Measurements from ENCODE around the gene LGR4. TPM values are rescaled to one million over a fixed set of nuclear protein-coding genes. Genes with fewer than 3 reads are reported as not detected.
A peak's percentile ranks its signal among the peaks of the same experiment; 100 is the strongest.

The LGR4 gene
- total and polyA plus RNA-seq, 2 donors from 2014 or later = 22.7 to 109 TPM

- peak overlapping the region in 1 of 2 donors; percentile 44 for H3K27ac ChIP-seq (ENCODE audit: low read depth in 2 of 2, low read length in 2 of 2)
- no peak for FAIRE-seq
- peaks cover 0 to 15% (median 10%) of the 10 kb centered on the region in 3 donors for H3K4me1 ChIP-seq (ENCODE audit: control insufficient read depth in 2 of 3, insufficient read depth in 2 of 3, low read depth in 1 of 3, low read length in 3 of 3)
- H3K9me3 ChIP-seq (ENCODE audit: control insufficient read depth in 2 of 3, insufficient read depth in 1 of 3, low read length in 3 of 3) = no peaks in the 10 kb centered on the region
- no peaks in the 10 kb centered on the region for H3K27me3 ChIP-seq (ENCODE audit: control insufficient read depth, insufficient read depth, low read length)
- TF ChIP-seq CTCF (IDR thresholded peaks at IDR 0.05; ENCODE audit: borderline replicate concordance, extremely low read depth, insufficient read depth) = no peak
- no peak overlapping the region for H3K4me3 ChIP-seq (ENCODE audit: low read length in 3 of 3)
- H3K9ac ChIP-seq (ENCODE audit: low read length in 3 of 3) = no peak overlapping the region
- no peak for DNase-seq
- intact Hi-C loops (cut with DNase I) = no loop called here
- peaks cover 0 to 6% (median 0%) of the 10 kb centered on the region in 3 donors for H3K36me3 ChIP-seq (ENCODE audit: control insufficient read depth in 2 of 3, insufficient read depth in 3 of 3, low read length in 3 of 3)
Observed at GRCh38 chr11:27427183-27427980, 45.2 kb downstream of the LGR4 start.

- TF ChIP-seq CTCF (IDR thresholded peaks at IDR 0.05; ENCODE audit: borderline replicate concordance, extremely low read depth, insufficient read depth) = no peak
- H3K4me3 ChIP-seq (ENCODE audit: low read length in 3 of 3) = no peak overlapping the region
- no peak overlapping the region for H3K9ac ChIP-seq (ENCODE audit: low read length in 3 of 3)
- no peak overlapping the region for H3K27ac ChIP-seq (ENCODE audit: low read depth in 2 of 2, low read length in 2 of 2)
- intact Hi-C loops (cut with DNase I) = no loop called here
- H3K27me3 ChIP-seq (ENCODE audit: control insufficient read depth, insufficient read depth, low read length) = no peaks in the 10 kb centered on the region
- peaks cover 0 to 6% (median 0%) of the 10 kb centered on the region in 3 donors for H3K36me3 ChIP-seq (ENCODE audit: control insufficient read depth in 2 of 3, insufficient read depth in 3 of 3, low read length in 3 of 3)
- FAIRE-seq (no peak), DNase-seq (no peak)
- no peaks in the 10 kb centered on the region for H3K9me3 ChIP-seq (ENCODE audit: control insufficient read depth in 2 of 3, insufficient read depth in 1 of 3, low read length in 3 of 3)
- peaks cover 0 to 20% (median 7%) of the 10 kb centered on the region in 3 donors for H3K4me1 ChIP-seq (ENCODE audit: control insufficient read depth in 2 of 3, insufficient read depth in 2 of 3, low read depth in 1 of 3, low read length in 3 of 3)
Observed at GRCh38 chr11:27425814-27426213, 46.8 kb downstream of the LGR4 start.

- intact Hi-C loops (cut with DNase I) = no loop called here
- Histone ChIP-seq H3K27ac (ENCODE audit: low read depth in 2 of 2, low read length in 2 of 2) (no peak overlapping the region), H3K4me1 (ENCODE audit: control insufficient read depth in 2 of 3, insufficient read depth in 2 of 3, low read depth in 1 of 3, low read length in 3 of 3) (peaks cover 0 to 16% (median 6%) of the 10 kb centered on the region in 3 donors), H3K27me3 (ENCODE audit: control insufficient read depth, insufficient read depth, low read length) (no peaks in the 10 kb centered on the region), H3K9me3 (ENCODE audit: control insufficient read depth in 2 of 3, insufficient read depth in 1 of 3, low read length in 3 of 3) (peaks cover 0 to 3% (median 0%) of the 10 kb centered on the region in 3 donors), H3K36me3 (ENCODE audit: control insufficient read depth in 2 of 3, insufficient read depth in 3 of 3, low read length in 3 of 3) (peaks cover 0 to 6% (median 0%) of the 10 kb centered on the region in 3 donors), H3K4me3 (ENCODE audit: low read length in 3 of 3) (no peak overlapping the region), H3K9ac (ENCODE audit: low read length in 3 of 3) (no peak overlapping the region)
- peak in 2 of 5 donors; percentile 37 to 76 for DNase-seq
- FAIRE-seq = no peak
- no peak for TF ChIP-seq CTCF (IDR thresholded peaks at IDR 0.05; ENCODE audit: borderline replicate concordance, extremely low read depth, insufficient read depth)
Observed at GRCh38 chr11:27423125-27423524, 49.5 kb downstream of the LGR4 start.

All from kidney (tissue), 14 donors.